Heart right ventricle (tissue), 16 donors: ENCODE measurements around the gene COL5A1. TPM values are rescaled to one million over a fixed set of nuclear protein-coding genes. Genes with fewer than 3 reads are reported as not detected.

Experiments used
- ATAC-seq, 8 donors: fragments of 200-7000 bp; cut with Tn5 transposase; one replicate each; pipeline ENCODE4 v1.9.1; 2020; ENCODE audit warnings: mild to moderate bottlenecking in 8 of 8, moderate library complexity in 8 of 8, moderate number of reproducible peaks in 1 of 8
- DNase-seq, 2 donors: peaks; one replicate each; pipeline ENCODE4 v3.0.0-alpha.2; 2020
- H3K27ac ChIP-seq, 10 donors: fragments of 200-600 bp; sonication (generic) in 2 of 10; one replicate each; pipeline versions ENCODE4 v1.5.0 to v1.8.0; 2020 to 2022; ENCODE audit warnings: mild to moderate bottlenecking in 3 of 10
- H3K27me3 ChIP-seq, 7 donors: fragments of 200-600 bp; one replicate each; pipeline ENCODE4 v1.8.0; 2021 to 2022; ENCODE audit warnings: mild to moderate bottlenecking in 2 of 7
- H3K36me3 ChIP-seq, 9 donors: fragments of 200-600 bp; sonication (generic) in 1 of 9; one replicate each; pipeline versions ENCODE4 v1.5.0 to v1.8.0; 2020 to 2022; ENCODE audit warnings: mild to moderate bottlenecking in 2 of 9
- H3K4me1 ChIP-seq, 9 donors: fragments of 200-600 bp; sonication (generic) in 1 of 9; one replicate each; pipeline versions ENCODE4 v1.5.0 to v1.8.0; 2020 to 2022; ENCODE audit warnings: mild to moderate bottlenecking in 4 of 9
- H3K4me3 ChIP-seq, 10 donors: fragments of 200-600 bp; sonication (generic) in 2 of 10; one replicate each; pipeline versions ENCODE4 v1.5.0 to v1.8.0; 2020 to 2022; ENCODE audit warnings: mild to moderate bottlenecking in 7 of 10, moderate library complexity in 2 of 10
- H3K9me3 ChIP-seq, 11 donors: fragments of 200-600 bp in 10 of 11; sonication (generic) in 2 of 11; one replicate each; pipeline versions ENCODE4 v1.5.0 to v1.8.0; 2013 to 2022; ENCODE audit warnings: mild to moderate bottlenecking in 2 of 11, control low read depth in 1 of 11, moderate library complexity in 1 of 11
- WGBS, 2 donors: extraction: QIAGEN DNeasy Blood & Tissue Kit; methylation state at CpG; one replicate each; pipeline ENCODE4 v1.1.7; 2013; ENCODE audit warnings: inconsistent platforms in 1 of 2; 5-methylcytosine and 5-hydroxymethylcytosine counted together
- intact Hi-C, 10 donors: fragments of 100-400 bp; cut with DNase I; formaldehyde crosslinking; loops; one replicate each; pipeline versions ENCODE4 v1.11.1 to v1.14.2; 2022
- polyA plus RNA-seq, 2 donors: library from polyadenylated mRNA; stranded (reverse); fragments of 200-250 nt; gene quantifications; one replicate each; pipeline ENCODE4 v1.2.3, GENCODE V29; 2013
- total RNA-seq, 10 donors: library from RNA; stranded (reverse); fragmentation: NEBNext Ultra II Directional in 3 of 10; extraction: Animal tissue kit (Norgen Biotek cat#: 25700) in 3 of 10; gene quantifications; one replicate each; pipeline versions ENCODE4 v1.2.1 to v1.2.4, GENCODE V29; 2021 to 2023
- TF ChIP-seq, protein P1 (sequence below), 9 donors: fragments of 200-600 bp; sonication (generic) in 2 of 9; IDR thresholded peaks; one replicate each; pipeline versions ENCODE4 v1.5.0 to v1.8.0; 2021 to 2022; ENCODE audit warnings: antibody characterized with exemption in 9 of 9, mild to moderate bottlenecking in 5 of 9, moderate library complexity in 1 of 9
- donor health status: Arrhythmogenic right ventricular cardiomyopathy.
- donor health status: ischemic (EF 13 %, LVEDD 7.1; RV severe dilation, severe dysfunction).
- donor health status: healthy with polysubstance abuse.
- donor health status: DM: no; HTN: yes; CAD: no.
- donor health status: DM: no; HTN: no; CAD: no.
- donor health status: ischemic (EF 25% LVEDD 6.9; RV normal size, moderate dysfunction).
- donor health status: ischemic (EF 25% LVEDD 5.7; RV mildly dilated, moderate dysfunction).
- donor health status: healthy.
- donor health status: DM: yes; HTN: yes; CAD: no.
- donor health status: Ischemic cardiomyopathy.
- donor health status: ischemic (EF 35%, LVEDD 5.7; RV mildly dilated, moderate dysfunction).
- donor health status: nonischemic (EF 11% LVEDD 7.7; RV severe dilation, severe dysfunction).
- donor health status: DM: yes; HTN: yes; CAD: no.
- donor health status: PGD.
- donor health status: ischemic (EF 29% LVEDD 5.4; RV normal size, mild dysfunction).
- donor health status: nonischemic (EF 23%, LVEDD 6.1; RV moderate dilation, normal function).

COL5A1 gene
- total and polyA plus RNA-seq, 12 donors = 8.1 to 60.0 (median 13.3) TPM

DNA sequence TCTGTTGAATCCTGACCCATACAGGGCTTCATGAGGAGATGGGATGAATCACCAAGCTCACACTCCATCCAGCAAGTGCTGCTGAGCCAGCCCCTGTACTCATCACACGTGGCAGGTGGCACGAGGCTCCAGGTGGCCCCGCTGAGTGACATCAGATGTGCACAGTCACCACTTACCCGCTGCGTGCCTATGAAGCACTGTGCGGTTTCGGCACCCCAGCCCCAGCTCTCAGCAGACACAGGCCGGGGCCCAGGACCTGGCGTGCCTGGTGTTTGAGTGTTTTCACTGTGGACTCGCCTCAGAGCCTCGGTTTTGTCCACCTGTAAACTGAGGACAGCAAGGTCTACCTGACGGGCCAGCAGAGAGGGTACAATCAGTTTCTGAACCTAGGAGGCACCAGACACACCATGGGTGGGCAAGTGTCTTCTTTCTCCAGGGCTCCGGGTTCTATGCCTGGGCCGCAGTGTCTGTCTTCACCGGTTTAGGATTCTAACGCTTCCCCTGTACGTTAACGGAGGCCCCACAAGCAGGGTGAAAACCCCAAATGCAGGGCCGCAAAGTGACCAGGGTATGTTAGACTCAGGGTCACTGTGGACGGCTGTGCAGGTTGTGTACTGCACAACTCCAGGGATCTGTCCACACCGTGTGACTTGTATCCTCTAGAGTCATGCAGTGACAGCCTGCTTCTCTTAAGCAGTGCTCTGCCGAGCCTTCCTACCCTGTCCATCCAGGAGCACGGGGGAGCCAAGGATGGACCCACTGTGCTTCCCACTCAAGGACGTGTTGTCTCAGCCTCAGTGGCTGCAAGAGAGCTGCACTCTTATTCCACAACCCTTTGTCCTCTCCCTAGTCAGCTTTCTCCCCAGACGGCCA is 44.3 kb upstream of the COL5A1 start:
- Histone ChIP-seq H3K27ac (peak overlapping the region in 2 of 10 donors; percentile 62 to 70), H3K9me3 (peaks cover 0 to 4% (median 0%) of the 10 kb centered on the region in 11 donors), H3K27me3 (peaks cover 0 to 28% (median 15%) of the 10 kb centered on the region in 7 donors), H3K4me3 (no peak overlapping the region), H3K4me1 (peaks cover 0 to 24% (median 5%) of the 10 kb centered on the region in 9 donors), H3K36me3 (no peaks in the 10 kb centered on the region)
- TF ChIP-seq, protein P1, sequence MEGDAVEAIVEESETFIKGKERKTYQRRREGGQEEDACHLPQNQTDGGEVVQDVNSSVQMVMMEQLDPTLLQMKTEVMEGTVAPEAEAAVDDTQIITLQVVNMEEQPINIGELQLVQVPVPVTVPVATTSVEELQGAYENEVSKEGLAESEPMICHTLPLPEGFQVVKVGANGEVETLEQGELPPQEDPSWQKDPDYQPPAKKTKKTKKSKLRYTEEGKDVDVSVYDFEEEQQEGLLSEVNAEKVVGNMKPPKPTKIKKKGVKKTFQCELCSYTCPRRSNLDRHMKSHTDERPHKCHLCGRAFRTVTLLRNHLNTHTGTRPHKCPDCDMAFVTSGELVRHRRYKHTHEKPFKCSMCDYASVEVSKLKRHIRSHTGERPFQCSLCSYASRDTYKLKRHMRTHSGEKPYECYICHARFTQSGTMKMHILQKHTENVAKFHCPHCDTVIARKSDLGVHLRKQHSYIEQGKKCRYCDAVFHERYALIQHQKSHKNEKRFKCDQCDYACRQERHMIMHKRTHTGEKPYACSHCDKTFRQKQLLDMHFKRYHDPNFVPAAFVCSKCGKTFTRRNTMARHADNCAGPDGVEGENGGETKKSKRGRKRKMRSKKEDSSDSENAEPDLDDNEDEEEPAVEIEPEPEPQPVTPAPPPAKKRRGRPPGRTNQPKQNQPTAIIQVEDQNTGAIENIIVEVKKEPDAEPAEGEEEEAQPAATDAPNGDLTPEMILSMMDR (IDR thresholded peaks at IDR 0.05) = no peak
- DNase-seq (no peak), ATAC-seq (no peak)
- intact Hi-C loops = no loop called here
- 89 to 91% methylated on average over 25 of the region's 25 CpGs for WGBS, 2 donors

DNA sequence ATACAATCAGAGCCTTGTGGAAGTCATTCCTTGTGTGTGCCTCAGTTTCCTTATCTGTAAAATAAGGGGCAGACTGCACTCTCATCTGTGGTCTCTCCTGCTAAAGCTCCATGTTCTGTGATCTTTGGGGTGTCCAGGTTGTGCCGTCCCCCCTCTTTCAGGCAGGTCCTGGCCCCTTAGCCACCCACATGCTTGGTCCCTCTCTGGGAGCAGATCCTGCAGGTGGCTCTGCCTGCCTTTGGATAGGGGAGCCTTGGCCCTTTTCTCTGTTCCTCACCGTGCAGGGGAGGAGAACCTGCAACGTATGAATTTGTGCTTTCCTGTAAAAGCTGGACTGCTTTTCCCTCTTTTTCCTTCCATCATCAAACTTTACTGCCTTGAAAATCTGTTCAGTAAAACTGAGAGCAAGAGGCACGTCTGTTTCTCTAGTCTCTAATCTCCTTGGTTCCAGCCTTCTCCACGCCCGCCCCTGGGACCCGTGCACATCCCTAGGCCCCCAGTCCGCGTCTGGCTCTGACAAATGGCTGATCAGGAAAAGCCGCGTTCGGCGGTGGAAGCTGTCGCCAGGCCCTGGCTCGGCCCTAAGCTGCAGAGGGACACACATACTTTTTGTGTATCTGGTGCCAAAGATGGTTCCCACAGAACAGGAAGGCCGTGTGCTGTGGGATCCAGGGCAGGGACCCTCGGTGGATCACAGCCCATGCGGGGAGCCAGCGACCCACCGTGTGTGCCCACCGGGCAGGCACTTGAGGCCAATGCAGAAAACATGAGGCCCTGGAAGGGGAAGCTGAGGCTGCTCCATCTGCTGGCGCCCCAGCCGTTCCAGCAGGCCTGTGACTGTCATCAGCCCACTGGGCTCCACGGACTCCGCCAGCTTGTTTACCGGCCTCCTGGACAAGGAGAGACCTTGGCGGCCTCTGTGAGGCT is 43.4 kb upstream of the COL5A1 start:
- WGBS, 2 donors = 35 to 40% methylated on average over 27 of the region's 27 CpGs

DNA sequence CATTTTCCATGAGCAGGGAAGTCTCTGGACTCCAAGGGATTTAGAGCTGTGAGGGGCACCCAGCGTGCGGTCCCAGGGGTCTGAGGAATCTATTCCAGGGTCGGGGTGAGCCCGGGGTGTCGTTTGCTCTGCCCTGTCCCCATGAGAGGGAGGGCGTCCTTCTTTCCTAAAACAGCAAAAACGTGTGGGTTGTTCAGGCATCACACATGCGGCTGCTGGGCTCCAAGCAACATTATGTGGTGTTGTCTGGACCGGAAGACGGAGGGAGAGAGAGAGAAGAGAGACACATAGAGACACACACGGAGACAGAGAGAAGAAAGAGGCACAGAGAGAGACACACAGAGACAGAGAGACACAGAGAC is 42.7 kb upstream of the COL5A1 start:
- DNase-seq (no peak), ATAC-seq (peak in 6 of 8 donors; percentile 39 to 61 (median 55))
- TF ChIP-seq, protein P1 (IDR thresholded peaks at IDR 0.05) = no peak
- peaks cover 0 to 4% (median 0%) of the 10 kb centered on the region in 11 donors for H3K9me3 ChIP-seq
- H3K4me3 ChIP-seq = no peak overlapping the region
- peaks cover 0 to 26% (median 5%) of the 10 kb centered on the region in 9 donors for H3K4me1 ChIP-seq
- peak overlapping the region; percentile 28 to 75 (median 60) for H3K27ac ChIP-seq
- 62 to 64% methylated on average over 11 of the region's 11 CpGs for WGBS, 2 donors
- intact Hi-C loops = no loop called here
- H3K36me3 ChIP-seq = no peaks in the 10 kb centered on the region
- peaks cover 0 to 37% (median 22%) of the 10 kb centered on the region in 7 donors for H3K27me3 ChIP-seq

More for the DNA sequence above, 43.4 kb upstream of the COL5A1 start:
- ATAC-seq = peak in 6 of 8 donors; percentile 37 to 71 (median 62)
- intact Hi-C loops = no loop called here
- no peaks in the 10 kb centered on the region for H3K36me3 ChIP-seq
- no peak for DNase-seq
- peak overlapping the region; percentile 28 to 75 (median 60) for H3K27ac ChIP-seq
- H3K27me3 ChIP-seq = peaks cover 0 to 35% (median 22%) of the 10 kb centered on the region in 7 donors
- peaks cover 0 to 4% (median 0%) of the 10 kb centered on the region in 11 donors for H3K9me3 ChIP-seq
- TF ChIP-seq, protein P1 (IDR thresholded peaks at IDR 0.05) = peak in 3 of 9 donors; percentile 16 to 33 (median 29)
- H3K4me3 ChIP-seq = no peak overlapping the region
- H3K4me1 ChIP-seq = peaks cover 0 to 26% (median 5%) of the 10 kb centered on the region in 9 donors

DNA sequence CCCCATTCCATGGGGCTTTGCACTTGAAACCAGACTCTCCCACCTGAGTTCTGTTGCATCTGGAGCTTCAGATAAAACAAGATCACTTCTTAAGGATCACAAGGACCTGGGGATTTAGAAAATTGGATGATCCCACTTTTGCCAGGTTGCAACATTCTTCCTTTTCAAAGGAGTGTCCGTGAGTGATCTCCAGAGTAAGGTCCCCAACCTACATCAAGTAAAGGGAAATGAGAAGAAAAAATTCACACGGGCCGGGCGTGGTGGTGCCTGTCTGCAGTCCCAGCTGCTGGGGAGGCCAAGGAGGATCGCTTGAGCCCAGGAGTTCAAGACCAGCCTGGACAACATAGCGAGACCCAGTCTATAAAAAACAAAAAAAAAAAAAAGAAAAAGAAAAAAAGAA is 41.2 kb upstream of the COL5A1 start:
- DNase-seq = no peak
- intact Hi-C loops = no loop called here
- Histone ChIP-seq H3K4me3 (no peak overlapping the region), H3K4me1 (peaks cover 0 to 26% (median 5%) of the 10 kb centered on the region in 9 donors), H3K27ac (no peak overlapping the region), H3K9me3 (peaks cover 0 to 4% (median 0%) of the 10 kb centered on the region in 11 donors), H3K36me3 (no peaks in the 10 kb centered on the region), H3K27me3 (peaks cover 0 to 37% (median 22%) of the 10 kb centered on the region in 7 donors)
- WGBS, 2 donors = 87 to 88% methylated on average over 6 of the region's 6 CpGs
- no peak for ATAC-seq
- TF ChIP-seq, protein P1 (IDR thresholded peaks at IDR 0.05) = no peak
